GM12872 (cell line): ENCODE results near the gene KRT33A.

Experiments used
- CTCF ChIP-seq: IDR thresholded peaks from 3 replicates; pipeline ENCODE4 v1.5.1; 2011; ENCODE audit warnings: low read depth, mild to moderate bottlenecking, low read length, moderate library complexity; ENCODE audit not compliant: insufficient read depth

KRT33A gene

GRCh38 chr17:41326173-41327145 lies 24.2 kb downstream of the KRT33A start:
- TF ChIP-seq CTCF: 0 out of 3 replicates have a peak, but pooled peaks have one; percentile 2

- no peak for TF ChIP-seq CTCF
Observed at GRCh38 chr17:41325611-41326010, 25.0 kb downstream of the KRT33A start.

GRCh38 chr17:41325126-41325525 lies 25.5 kb downstream of the KRT33A start:
- TF ChIP-seq CTCF: no peak

GRCh38 chr17:41324180-41325075 lies 26.2 kb downstream of the KRT33A start:
- peak; percentile 44 for TF ChIP-seq CTCF

GRCh38 chr17:41322903-41323895 lies 27.4 kb downstream of the KRT33A start:
- no peak for TF ChIP-seq CTCF

- peak; percentile 93 for TF ChIP-seq CTCF
Observed at GRCh38 chr17:41322094-41322902, 28.3 kb downstream of the KRT33A start.
